ENCODE data around the gene EXOSC10.

GRCh38 chr1:11080931-11081330 is 18.7 kb downstream of the EXOSC10 start:
- TF ChIP-seq PHF8 (IDR thresholded peaks at IDR 0.05; ENCODE audit: borderline replicate concordance, low read depth) (no peak), SREBF2 (IDR thresholded peaks at IDR 0.05) (no peak), CHD4 (IDR thresholded peaks at IDR 0.05; ENCODE audit: borderline replicate concordance) (no peak), MAX (IDR thresholded peaks at IDR 0.05) (no peak), CTCF (IDR thresholded peaks at IDR 0.05) (no peak), HMGXB4 (CRISPR knock-in tag; IDR thresholded peaks at IDR 0.05; ENCODE audit: borderline replicate concordance) (no peak), PBX3 (IDR thresholded peaks at IDR 0.05) (no peak), NR3C1 (IDR thresholded peaks at IDR 0.05) (no peak)

Measured in A549 (cell line).